Erythroblast (primary cell): ENCODE data around the gene UBE2D2.

Experiments used
- GATA1 ChIP-seq: IDR thresholded peaks from 2 replicates; pipeline ENCODE4 v1.6.1; 2011; ENCODE audit warnings: low read depth, mild to moderate bottlenecking, control low read depth, low read length, moderate library complexity
- POLR2A ChIP-seq: IDR thresholded peaks from 2 replicates; pipeline ENCODE4 v1.6.1; 2011; ENCODE audit warnings: mild to moderate bottlenecking, low read length

- TF ChIP-seq POLR2A, result no peak
- TF ChIP-seq GATA1, result no peak
Measured at GRCh38 chr5:139642213-139642612, 81.1 kb downstream of the UBE2D2 start.
